ENCODE data around the gene MICA.
"Not testable (repeated sequence)": the region's sequence is repeated elsewhere in the genome, so short reads cannot be mapped to it uniquely, and the experiment has no call there.

Gene MICA

GRCh38 chr6:31446481-31446880 is 43.1 kb downstream of the MICA start (continued):
- no peak for TF ChIP-seq ZNF677 (tag by site-specific recombination; IDR thresholded peaks at IDR 0.05)
- no peak for TF ChIP-seq ZNF521 (tag by site-specific recombination; IDR thresholded peaks at IDR 0.05)
- no peak for TF ChIP-seq ZNF157 (tag by site-specific recombination; IDR thresholded peaks at IDR 0.05)
- no peak for TF ChIP-seq ZNF292 (tag by site-specific recombination; IDR thresholded peaks at IDR 0.05; ENCODE audit: borderline replicate concordance, low read depth)
- no peak for TF ChIP-seq YY2 (tag by site-specific recombination; IDR thresholded peaks at IDR 0.05)
- no peak for TF ChIP-seq ZNF792 (tag by site-specific recombination; IDR thresholded peaks at IDR 0.05)
- no peak for TF ChIP-seq MEIS1 (CRISPR knock-in tag; IDR thresholded peaks at IDR 0.05; ENCODE audit: borderline replicate concordance)
- TF ChIP-seq ZNF416 (tag by site-specific recombination; IDR thresholded peaks at IDR 0.05) = no peak

- CTCF ChIA-PET = interaction anchor here (0.6 to 1.3 kb wide), 4 partner anchors 48 to 922 kb away, joined by 3 to 6 read pairs (median 3); no protein-coding TSS in a partner anchor
Observed at GRCh38 chr6:31446999-31447789, 43.8 kb downstream of the MICA start.

GRCh38 chr6:31450751-31451150 is 47.4 kb downstream of the MICA start:
- Histone ChIP-seq H3K9me3 (ENCODE audit: control insufficient read depth, insufficient read depth, low read depth, low read length) (no peaks in the 10 kb centered on the region), H3K36me3 (ENCODE audit: control insufficient read depth in 2 of 2, insufficient read depth in 1 of 2, low read length in 2 of 2) (no peaks in the 10 kb centered on the region), H3K4me1 (ENCODE audit: control insufficient read depth, insufficient read depth, low read length) (no peaks in the 10 kb centered on the region), H3K27ac (ENCODE audit: extremely low read depth, low read depth, low read length) (no peak overlapping the region), H3K4me3 (ENCODE audit: low read depth, low read length) (no peak overlapping the region)
- TF ChIP-seq HOXC10 (CRISPR knock-in tag; IDR thresholded peaks at IDR 0.05) (no peak), MYNN (tag by site-specific recombination; IDR thresholded peaks at IDR 0.05; ENCODE audit: borderline replicate concordance) (no peak), ZNF549 (tag by site-specific recombination; IDR thresholded peaks at IDR 0.05) (no peak), IKZF3 (tag by site-specific recombination; IDR thresholded peaks at IDR 0.05) (no peak), ZNF266 (tag by site-specific recombination; IDR thresholded peaks at IDR 0.05; ENCODE audit: low read depth) (no peak), ZNF426 (tag by site-specific recombination; IDR thresholded peaks at IDR 0.05) (no peak), ZNF768 (tag by site-specific recombination; IDR thresholded peaks at IDR 0.05) (no peak), ZNF530 (tag by site-specific recombination; IDR thresholded peaks at IDR 0.05; ENCODE audit: low read depth) (no peak), ZNF600 (tag by site-specific recombination; IDR thresholded peaks at IDR 0.05) (no peak)
- ChIA-PET POLR2A (no interaction called here), CTCF (no interaction called here)

More at GRCh38 chr6:31446999-31447789, 43.8 kb downstream of the MICA start:
- H3K4me1 ChIP-seq (ENCODE audit: control insufficient read depth, insufficient read depth, low read length); H3K27ac ChIP-seq (ENCODE audit: extremely low read depth, low read depth, low read length); H3K9me3 ChIP-seq (ENCODE audit: control insufficient read depth, insufficient read depth, low read depth, low read length); H3K4me3 ChIP-seq (ENCODE audit: low read depth, low read length); H3K36me3 ChIP-seq (ENCODE audit: control insufficient read depth in 2 of 2, insufficient read depth in 1 of 2, low read length in 2 of 2): not testable (repeated sequence)
- POLR2A ChIA-PET = interaction anchor here (0.6 kb wide), 1 partner anchor 216 kb away, joined by 4 read pairs; no protein-coding TSS in a partner anchor
- TF ChIP-seq ZNF146 (tag by site-specific recombination; IDR thresholded peaks at IDR 0.05) (peak; percentile 92), BCL11B (tag by site-specific recombination; IDR thresholded peaks at IDR 0.05; ENCODE audit: low read depth) (peak; percentile 77; the same call in 1 of the 2 replicates)

- TF ChIP-seq SETDB1 (IDR thresholded peaks at IDR 0.05; ENCODE audit: insufficient read length, low read length) (peak; percentile 92), ZNF221 (tag by site-specific recombination; IDR thresholded peaks at IDR 0.05; ENCODE audit: borderline replicate concordance) (no peak), ZNF549 (tag by site-specific recombination; IDR thresholded peaks at IDR 0.05) (0 out of 2 replicates have a peak, but pooled peaks have one; percentile 6), TRIM28 (IDR thresholded peaks at IDR 0.05; ENCODE audit: borderline replicate concordance, low read length) (peak; percentile 40; the same call in 1 of the 2 replicates), ZNF366 (tag by site-specific recombination; conservative IDR thresholded peaks at IDR 0.05) (no peak)
- Histone ChIP-seq H3K4me1 (ENCODE audit: control insufficient read depth, insufficient read depth, low read length) (no peaks in the 10 kb centered on the region), H3K27ac (ENCODE audit: extremely low read depth, low read depth, low read length) (no peak overlapping the region), H3K36me3 (ENCODE audit: control insufficient read depth in 2 of 2, insufficient read depth in 1 of 2, low read length in 2 of 2) (no peaks in the 10 kb centered on the region), H3K4me3 (ENCODE audit: low read depth, low read length) (no peak overlapping the region), H3K9me3 (ENCODE audit: control insufficient read depth, insufficient read depth, low read depth, low read length) (no peaks in the 10 kb centered on the region)
- CTCF ChIA-PET = interaction anchor here (0.7 to 1.6 kb wide), 4 partner anchors 10 to 34 kb away, joined by 3 to 9 read pairs (median 4); no protein-coding TSS in a partner anchor
- POLR2A ChIA-PET = no interaction called here
Observed at GRCh38 chr6:31452859-31453258, 49.5 kb downstream of the MICA start.
